ENCODE results near the gene TRIM7. TPM values are rescaled to one million over a fixed set of nuclear protein-coding genes. Genes with fewer than 3 reads are reported as not detected.

TRIM7 gene
- total and polyA plus RNA-seq, 9 donors, result 0.34 to 2.9 (median 0.82) TPM

DNA sequence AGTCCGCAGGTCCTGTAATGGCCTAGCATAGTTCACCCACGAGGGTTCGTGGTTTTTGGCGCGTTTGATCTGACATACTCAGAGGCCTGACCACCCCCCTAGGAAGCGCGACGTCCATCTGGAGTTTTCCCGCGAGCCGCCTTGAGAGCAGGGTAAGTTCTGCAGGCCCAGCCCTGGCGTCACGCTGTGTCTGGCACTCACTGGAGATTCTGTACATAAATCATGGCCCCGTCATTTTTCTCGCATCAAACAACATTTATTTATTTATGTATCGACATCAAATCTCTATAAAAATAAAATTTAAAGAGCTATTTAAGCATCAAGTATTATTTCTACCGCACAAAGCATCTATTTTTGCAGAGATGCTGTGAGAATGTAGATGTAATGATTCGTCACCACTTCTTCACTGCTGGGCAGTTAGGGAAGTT, 17.6 kb upstream of the TRIM7 start:
- intact Hi-C loops (cut with DNase I), result loop anchor here in 1 of 4 donors (2.0 to 5.0 kb wide), 2 partner anchors 20 to 35 kb away; partner anchors contain the start of gene RACK1
- H3K4me3 ChIP-seq, result peak overlapping the region; percentile 86
- no peaks in the 10 kb centered on the region for H3K9me3 ChIP-seq
- H3K36me3 ChIP-seq, result no peaks in the 10 kb centered on the region
- H3K27me3 ChIP-seq, result no peaks in the 10 kb centered on the region
- H3K27ac ChIP-seq, result peak overlapping the region; percentile 77 to 97
- peaks cover 6% of the 10 kb centered on the region for H3K4me1 ChIP-seq (ENCODE audit: insufficient read depth)
- DNase-seq, result no peak
- TF ChIP-seq, protein P1, sequence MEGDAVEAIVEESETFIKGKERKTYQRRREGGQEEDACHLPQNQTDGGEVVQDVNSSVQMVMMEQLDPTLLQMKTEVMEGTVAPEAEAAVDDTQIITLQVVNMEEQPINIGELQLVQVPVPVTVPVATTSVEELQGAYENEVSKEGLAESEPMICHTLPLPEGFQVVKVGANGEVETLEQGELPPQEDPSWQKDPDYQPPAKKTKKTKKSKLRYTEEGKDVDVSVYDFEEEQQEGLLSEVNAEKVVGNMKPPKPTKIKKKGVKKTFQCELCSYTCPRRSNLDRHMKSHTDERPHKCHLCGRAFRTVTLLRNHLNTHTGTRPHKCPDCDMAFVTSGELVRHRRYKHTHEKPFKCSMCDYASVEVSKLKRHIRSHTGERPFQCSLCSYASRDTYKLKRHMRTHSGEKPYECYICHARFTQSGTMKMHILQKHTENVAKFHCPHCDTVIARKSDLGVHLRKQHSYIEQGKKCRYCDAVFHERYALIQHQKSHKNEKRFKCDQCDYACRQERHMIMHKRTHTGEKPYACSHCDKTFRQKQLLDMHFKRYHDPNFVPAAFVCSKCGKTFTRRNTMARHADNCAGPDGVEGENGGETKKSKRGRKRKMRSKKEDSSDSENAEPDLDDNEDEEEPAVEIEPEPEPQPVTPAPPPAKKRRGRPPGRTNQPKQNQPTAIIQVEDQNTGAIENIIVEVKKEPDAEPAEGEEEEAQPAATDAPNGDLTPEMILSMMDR (IDR thresholded peaks at IDR 0.05), result peak in 2 of 3 donors; percentile 1 to 5
- TF ChIP-seq EP300 (IDR thresholded peaks at IDR 0.05), result no peak
- 0 to 1% (median 0%) methylated on average over 18 of the region's 18 CpGs for WGBS, 3 donors

DNA sequence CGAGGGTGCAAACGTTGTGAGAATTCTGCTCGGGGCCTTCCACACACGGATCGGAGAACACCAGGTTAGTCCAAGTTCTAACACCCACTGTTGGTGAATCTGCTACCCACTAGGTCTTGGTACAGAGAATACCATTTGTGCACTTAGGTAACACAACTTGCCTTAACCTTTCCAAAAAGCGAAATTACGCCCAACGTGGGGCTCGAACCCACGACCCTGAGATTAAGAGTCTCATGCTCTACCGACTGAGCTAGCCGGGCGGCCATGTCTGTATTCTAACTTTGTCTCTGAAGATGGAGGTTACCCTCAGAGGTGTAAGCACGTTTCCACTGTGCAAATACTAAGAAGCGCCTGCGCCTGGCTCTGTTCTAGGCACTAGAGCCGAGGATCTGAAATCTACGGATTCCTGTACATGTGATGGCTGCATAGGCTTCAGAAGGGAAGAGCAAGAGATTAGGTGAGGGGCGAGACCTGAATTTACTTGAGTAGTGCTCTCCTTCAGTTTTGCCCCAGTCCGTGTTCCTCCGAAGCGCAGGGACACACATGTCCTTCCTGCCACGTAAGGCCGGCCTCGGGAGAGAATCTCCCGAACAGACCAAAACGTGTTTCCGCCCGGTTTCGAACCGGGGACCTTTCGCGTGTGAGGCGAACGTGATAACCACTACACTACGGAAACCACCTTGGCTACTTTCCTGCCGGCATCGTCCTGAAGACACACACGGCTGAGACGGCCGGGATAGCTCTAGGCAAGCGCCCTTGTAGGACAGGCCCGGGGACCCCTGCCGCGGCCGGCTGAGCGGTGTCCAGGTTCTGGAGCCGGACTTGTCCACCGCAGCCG, 17.0 kb upstream of the TRIM7 start:
- H3K27ac ChIP-seq, result peak overlapping the region; percentile 77 to 97
- H3K4me3 ChIP-seq, result peak overlapping the region; percentile 86
- WGBS, 3 donors, result 4 to 7% (median 5%) methylated on average over 41 to 50 of the region's 50 CpGs
- H3K27me3 ChIP-seq, result no peaks in the 10 kb centered on the region
- intact Hi-C loops (cut with DNase I), result loop anchor here in 1 of 4 donors (2.0 to 5.0 kb wide), 2 partner anchors 21 to 35 kb away; partner anchors contain the start of gene RACK1
- peak; percentile 93 to 99 (median 98) for DNase-seq
- H3K36me3 ChIP-seq, result no peaks in the 10 kb centered on the region
- peaks cover 6% of the 10 kb centered on the region for H3K4me1 ChIP-seq (ENCODE audit: insufficient read depth)
- TF ChIP-seq, protein P1 (IDR thresholded peaks at IDR 0.05), result peak in 2 of 3 donors; percentile 3 to 22
- no peak for TF ChIP-seq POLR2A (IDR thresholded peaks at IDR 0.05)
- H3K9me3 ChIP-seq, result no peaks in the 10 kb centered on the region

DNA sequence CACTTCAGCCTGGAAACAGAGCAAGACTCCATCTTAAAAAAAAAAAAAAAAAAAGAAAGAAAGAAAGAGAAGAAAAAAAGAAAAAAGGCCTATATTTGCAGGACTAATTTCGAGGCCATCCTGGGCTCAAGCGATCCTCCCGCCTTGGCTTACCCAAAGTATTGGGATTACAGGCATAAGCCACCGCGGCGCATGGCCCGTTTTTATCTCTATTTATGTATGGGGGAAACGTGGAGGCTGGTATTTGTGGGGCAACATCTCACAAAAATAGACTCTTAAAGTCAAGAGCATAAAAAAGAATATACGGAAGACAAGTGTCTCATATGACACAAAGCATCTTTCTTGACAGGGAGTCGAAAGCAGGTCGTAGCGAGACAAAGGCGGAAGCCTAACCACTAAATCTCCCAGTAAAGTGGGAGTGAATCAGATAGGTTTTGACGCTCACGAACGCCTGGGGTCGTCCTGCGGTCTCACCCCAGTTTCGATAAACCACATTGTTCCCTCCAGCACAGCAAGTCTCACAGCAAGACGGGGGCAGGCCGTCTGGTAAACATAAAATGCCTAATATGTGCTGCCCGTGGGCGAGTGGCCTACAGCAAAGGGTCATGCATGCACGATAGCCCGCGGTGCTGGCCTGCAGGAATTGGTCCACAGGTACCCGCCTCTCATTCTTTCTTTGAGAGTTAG, 16.3 kb upstream of the TRIM7 start:
- no peaks in the 10 kb centered on the region for H3K27me3 ChIP-seq
- intact Hi-C loops (cut with DNase I), result loop anchor here in 1 of 4 donors (5.0 kb wide), 1 partner anchor 34 kb away; no protein-coding TSS in a partner anchor
- H3K4me3 ChIP-seq, result no peak overlapping the region
- no peaks in the 10 kb centered on the region for H3K36me3 ChIP-seq
- DNase-seq, result peak in 2 of 5 donors; percentile 43 to 47
- peaks cover 8% of the 10 kb centered on the region for H3K4me1 ChIP-seq (ENCODE audit: insufficient read depth)
- no peak for TF ChIP-seq POLR2A (IDR thresholded peaks at IDR 0.05)
- TF ChIP-seq EP300 (IDR thresholded peaks at IDR 0.05), result no peak
- no peaks in the 10 kb centered on the region for H3K9me3 ChIP-seq
- 60 to 68% (median 68%) methylated on average over 27 of the region's 27 CpGs for WGBS, 3 donors
- no peak overlapping the region for H3K27ac ChIP-seq

DNA sequence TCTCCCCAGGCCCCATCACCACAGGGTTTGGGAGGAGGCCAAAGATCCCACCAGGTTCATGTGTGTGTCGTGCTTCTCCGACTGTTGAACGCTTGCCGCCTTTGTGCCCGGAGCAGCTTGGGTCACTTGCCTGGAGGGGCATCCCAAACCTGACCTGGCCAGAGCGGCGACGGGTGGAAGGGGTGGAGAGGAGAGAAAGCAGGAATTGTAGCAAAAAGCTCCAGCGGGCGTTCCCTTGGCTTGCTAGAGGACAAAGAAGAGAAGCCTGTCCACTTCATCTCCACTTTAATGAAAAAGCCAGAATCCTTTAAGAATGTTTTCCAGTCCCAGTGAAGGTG, 15.2 kb upstream of the TRIM7 start:
- intact Hi-C loops (cut with DNase I), result loop anchor here in 1 of 4 donors (5.0 kb wide), 1 partner anchor 33 kb away; no protein-coding TSS in a partner anchor
- H3K9me3 ChIP-seq, result no peaks in the 10 kb centered on the region
- no peak for DNase-seq
- no peak overlapping the region for H3K27ac ChIP-seq
- H3K4me3 ChIP-seq, result no peak overlapping the region
- H3K27me3 ChIP-seq, result no peaks in the 10 kb centered on the region
- TF ChIP-seq POLR2A (IDR thresholded peaks at IDR 0.05), result no peak
- TF ChIP-seq, protein P1 (IDR thresholded peaks at IDR 0.05), result no peak
- no peak for TF ChIP-seq EP300 (IDR thresholded peaks at IDR 0.05)
- H3K4me1 ChIP-seq (ENCODE audit: insufficient read depth), result peaks cover 8% of the 10 kb centered on the region
- H3K36me3 ChIP-seq, result no peaks in the 10 kb centered on the region
- 88 to 91% (median 91%) methylated on average over 10 of the region's 10 CpGs for WGBS, 3 donors
